ENCODE data around the gene CFAP91.

GRCh38 chr3:119683421-119683820, 19.4 kb upstream of the CFAP91 start:
- TF ChIP-seq CTCF (conservative IDR thresholded peaks at IDR 0.05; ENCODE audit: low read depth in 2 of 2): no peak
- TF ChIP-seq EZH2 (IDR thresholded peaks at IDR 0.05; ENCODE audit: low read depth, unreplicated experiment): no peak
- TF ChIP-seq POLR2AphosphoS5 (IDR thresholded peaks at IDR 0.05; ENCODE audit: low read depth): no peak
- TF ChIP-seq CREB1 (CRISPR knock-in tag; IDR thresholded peaks at IDR 0.05; ENCODE audit: low read depth): no peak
- no peak for TF ChIP-seq REST (IDR thresholded peaks at IDR 0.05; ENCODE audit: unreplicated experiment)
- TF ChIP-seq JUNB (IDR thresholded peaks at IDR 0.05; ENCODE audit: unreplicated experiment): no peak

Measured in GM23338 (cell line).